ENCODE measurements around the gene CYLC1.

CYLC1 gene

GRCh38 chrX:83847339-83847738, 13.6 kb upstream of the CYLC1 start:
- no peak for TF ChIP-seq CTCF (IDR thresholded peaks at IDR 0.05; ENCODE audit: low read depth, low read length)
- no peak for TF ChIP-seq EZH2phosphoT487 (IDR thresholded peaks at IDR 0.05; ENCODE audit: low read depth)
- Histone ChIP-seq H3K27ac (ENCODE audit: low read length) (no peak overlapping the region), H3K79me2 (ENCODE audit: low read length) (no peaks in the 10 kb centered on the region), H3K4me1 (ENCODE audit: low read length) (no peaks in the 10 kb centered on the region), H3K9ac (ENCODE audit: low read length) (no peak overlapping the region), H2AFZ (ENCODE audit: low read depth, low read length) (no peak overlapping the region), H3K27me3 (ENCODE audit: low read depth, low read length) (no peaks in the 10 kb centered on the region), H3K36me3 (replicated peaks; ENCODE audit: low read depth, low read length) (no peaks in the 10 kb centered on the region), H3K9me3 (ENCODE audit: insufficient read depth, low read length) (no peaks in the 10 kb centered on the region), H3K4me2 (ENCODE audit: low read length) (no peak overlapping the region), H3K4me3 (ENCODE audit: low read length) (no peak overlapping the region), H4K20me1 (ENCODE audit: insufficient read depth, low read length) (no peaks in the 10 kb centered on the region)

GRCh38 chrX:83888585-83888984, 27.6 kb downstream of the CYLC1 start:
- no peak overlapping the region for H3K27ac ChIP-seq (ENCODE audit: low read length)
- H3K4me2 ChIP-seq (ENCODE audit: low read length) = no peak overlapping the region
- H3K79me2 ChIP-seq (ENCODE audit: low read length) = no peaks in the 10 kb centered on the region
- H3K27me3 ChIP-seq (ENCODE audit: low read depth, low read length) = no peaks in the 10 kb centered on the region
- H3K4me1 ChIP-seq (ENCODE audit: low read length) = no peaks in the 10 kb centered on the region
- H3K36me3 ChIP-seq (replicated peaks; ENCODE audit: low read depth, low read length) = no peaks in the 10 kb centered on the region
- no peak overlapping the region for H2AFZ ChIP-seq (ENCODE audit: low read depth, low read length)
- H3K9ac ChIP-seq (ENCODE audit: low read length) = no peak overlapping the region
- H3K4me3 ChIP-seq (ENCODE audit: low read length) = no peak overlapping the region
- no peaks in the 10 kb centered on the region for H4K20me1 ChIP-seq (ENCODE audit: insufficient read depth, low read length)
- TF ChIP-seq CTCF (IDR thresholded peaks at IDR 0.05; ENCODE audit: low read depth, low read length) (no peak), EZH2phosphoT487 (IDR thresholded peaks at IDR 0.05; ENCODE audit: low read depth) (no peak)
- H3K9me3 ChIP-seq (ENCODE audit: insufficient read depth, low read length) = no peaks in the 10 kb centered on the region

- Histone ChIP-seq H3K4me1 (ENCODE audit: low read length) (no peaks in the 10 kb centered on the region), H4K20me1 (ENCODE audit: insufficient read depth, low read length) (no peaks in the 10 kb centered on the region), H2AFZ (ENCODE audit: low read depth, low read length) (no peak overlapping the region), H3K4me3 (ENCODE audit: low read length) (no peak overlapping the region), H3K4me2 (ENCODE audit: low read length) (no peak overlapping the region), H3K9ac (ENCODE audit: low read length) (no peak overlapping the region), H3K79me2 (ENCODE audit: low read length) (no peaks in the 10 kb centered on the region), H3K9me3 (ENCODE audit: insufficient read depth, low read length) (no peaks in the 10 kb centered on the region), H3K36me3 (replicated peaks; ENCODE audit: low read depth, low read length) (no peaks in the 10 kb centered on the region), H3K27me3 (ENCODE audit: low read depth, low read length) (no peaks in the 10 kb centered on the region), H3K27ac (ENCODE audit: low read length) (no peak overlapping the region)
- TF ChIP-seq EZH2phosphoT487 (IDR thresholded peaks at IDR 0.05; ENCODE audit: low read depth) (no peak), CTCF (IDR thresholded peaks at IDR 0.05; ENCODE audit: low read depth, low read length) (no peak)
Measured at GRCh38 chrX:83892433-83892832, 31.5 kb downstream of the CYLC1 start.

GRCh38 chrX:83906921-83907320, 46.0 kb downstream of the CYLC1 start:
- no peak overlapping the region for H3K4me2 ChIP-seq (ENCODE audit: low read length)
- H3K79me2 ChIP-seq (ENCODE audit: low read length) = no peaks in the 10 kb centered on the region
- H3K36me3 ChIP-seq (replicated peaks; ENCODE audit: low read depth, low read length) = no peaks in the 10 kb centered on the region
- H3K27me3 ChIP-seq (ENCODE audit: low read depth, low read length) = no peaks in the 10 kb centered on the region
- H3K9me3 ChIP-seq (ENCODE audit: insufficient read depth, low read length) = no peaks in the 10 kb centered on the region
- H2AFZ ChIP-seq (ENCODE audit: low read depth, low read length) = no peak overlapping the region
- no peaks in the 10 kb centered on the region for H4K20me1 ChIP-seq (ENCODE audit: insufficient read depth, low read length)
- TF ChIP-seq CTCF (IDR thresholded peaks at IDR 0.05; ENCODE audit: low read depth, low read length) (no peak), EZH2phosphoT487 (IDR thresholded peaks at IDR 0.05; ENCODE audit: low read depth) (no peak)
- no peak overlapping the region for H3K4me3 ChIP-seq (ENCODE audit: low read length)
- H3K9ac ChIP-seq (ENCODE audit: low read length) = no peak overlapping the region
- no peaks in the 10 kb centered on the region for H3K4me1 ChIP-seq (ENCODE audit: low read length)
- H3K27ac ChIP-seq (ENCODE audit: low read length) = no peak overlapping the region
